Measurements from ENCODE around the gene HNRNPA3. TPM values are rescaled to one million over a fixed set of nuclear protein-coding genes. Genes with fewer than 3 reads are reported as not detected.
"Not testable (repeated sequence)": the region's sequence is repeated elsewhere in the genome, so short reads cannot be mapped to it uniquely, and the experiment has no call there.

HNRNPA3 gene
- total and polyA plus RNA-seq, 8 donors: 22.6 to 187 (median 95.2) TPM

DNA sequence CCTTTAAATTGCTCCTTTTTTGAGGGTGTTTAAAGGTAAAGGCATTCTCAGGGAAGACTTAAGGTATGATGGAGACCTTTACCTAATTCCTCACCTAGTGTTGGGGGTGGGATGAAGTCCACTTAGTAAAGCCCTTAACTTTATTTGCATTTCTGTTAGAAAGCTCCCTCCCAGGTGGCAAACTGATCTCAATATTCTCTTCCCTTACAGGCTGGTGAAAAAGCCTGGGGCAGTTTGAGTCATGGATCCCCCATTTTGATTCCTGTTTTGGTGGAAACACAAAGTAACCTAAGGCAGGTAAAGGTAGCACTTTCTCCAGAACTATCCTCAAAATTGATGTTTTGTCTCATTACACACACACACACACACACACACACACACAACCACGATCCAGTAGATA, 33.8 kb upstream of the HNRNPA3 start:
- 31 to 59% (median 46%) methylated on average over 1 of the region's 1 CpG for WGBS, 5 donors
- Histone ChIP-seq H3K36me3 (no peaks in the 10 kb centered on the region), H3K27me3 (no peaks in the 10 kb centered on the region), H3K9me3 (no peaks in the 10 kb centered on the region), H3K4me3 (no peak overlapping the region), H3K27ac (no peak overlapping the region), H3K4me1 (no peaks in the 10 kb centered on the region)
- no peak for DNase-seq
- TF ChIP-seq EP300 (IDR thresholded peaks at IDR 0.05): no peak
- TF ChIP-seq POLR2A (IDR thresholded peaks at IDR 0.05): no peak
- TF ChIP-seq, protein P1, sequence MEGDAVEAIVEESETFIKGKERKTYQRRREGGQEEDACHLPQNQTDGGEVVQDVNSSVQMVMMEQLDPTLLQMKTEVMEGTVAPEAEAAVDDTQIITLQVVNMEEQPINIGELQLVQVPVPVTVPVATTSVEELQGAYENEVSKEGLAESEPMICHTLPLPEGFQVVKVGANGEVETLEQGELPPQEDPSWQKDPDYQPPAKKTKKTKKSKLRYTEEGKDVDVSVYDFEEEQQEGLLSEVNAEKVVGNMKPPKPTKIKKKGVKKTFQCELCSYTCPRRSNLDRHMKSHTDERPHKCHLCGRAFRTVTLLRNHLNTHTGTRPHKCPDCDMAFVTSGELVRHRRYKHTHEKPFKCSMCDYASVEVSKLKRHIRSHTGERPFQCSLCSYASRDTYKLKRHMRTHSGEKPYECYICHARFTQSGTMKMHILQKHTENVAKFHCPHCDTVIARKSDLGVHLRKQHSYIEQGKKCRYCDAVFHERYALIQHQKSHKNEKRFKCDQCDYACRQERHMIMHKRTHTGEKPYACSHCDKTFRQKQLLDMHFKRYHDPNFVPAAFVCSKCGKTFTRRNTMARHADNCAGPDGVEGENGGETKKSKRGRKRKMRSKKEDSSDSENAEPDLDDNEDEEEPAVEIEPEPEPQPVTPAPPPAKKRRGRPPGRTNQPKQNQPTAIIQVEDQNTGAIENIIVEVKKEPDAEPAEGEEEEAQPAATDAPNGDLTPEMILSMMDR (IDR thresholded peaks at IDR 0.05): no peak
- no peak for TF ChIP-seq POLR2AphosphoS5 (IDR thresholded peaks at IDR 0.05)
- intact Hi-C loops (cut with DNase I; ENCODE audit: low total_unique reads): no loop called here

DNA sequence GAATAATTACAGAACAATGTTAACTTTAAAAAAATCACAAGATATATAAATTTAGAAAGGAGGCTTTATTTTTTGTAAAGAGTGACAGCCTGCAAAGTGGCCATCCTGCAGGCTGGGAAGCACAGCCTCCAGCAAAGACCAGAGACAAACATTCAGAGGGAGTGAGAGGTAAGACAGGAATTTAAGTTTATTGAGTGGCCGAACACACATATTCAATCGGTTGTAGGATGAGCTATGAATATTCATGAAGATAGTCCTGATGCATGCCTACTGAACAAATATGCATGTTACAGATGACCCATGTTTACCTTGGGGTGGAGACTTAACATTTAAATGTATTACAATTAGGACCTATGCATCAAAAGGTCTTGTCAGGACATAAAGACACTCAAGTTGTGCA, 33.4 kb upstream of the HNRNPA3 start:
- Histone ChIP-seq H3K27me3 (no peaks in the 10 kb centered on the region), H3K36me3 (no peaks in the 10 kb centered on the region), H3K4me1 (no peaks in the 10 kb centered on the region), H3K27ac (no peak overlapping the region), H3K4me3 (no peak overlapping the region), H3K9me3 (no peaks in the 10 kb centered on the region)
- 77 to 91% (median 83%) methylated on average over 2 of the region's 2 CpGs for whole genome bisulfite sequencing, 5 donors
- TF ChIP-seq POLR2AphosphoS5 (IDR thresholded peaks at IDR 0.05) (no peak), POLR2A (IDR thresholded peaks at IDR 0.05) (no peak), EP300 (IDR thresholded peaks at IDR 0.05) (no peak)
- TF ChIP-seq, protein P1 (IDR thresholded peaks at IDR 0.05): no peak
- intact Hi-C loops (cut with DNase I; ENCODE audit: low total_unique reads): no loop called here
- no peak for DNase-seq

DNA sequence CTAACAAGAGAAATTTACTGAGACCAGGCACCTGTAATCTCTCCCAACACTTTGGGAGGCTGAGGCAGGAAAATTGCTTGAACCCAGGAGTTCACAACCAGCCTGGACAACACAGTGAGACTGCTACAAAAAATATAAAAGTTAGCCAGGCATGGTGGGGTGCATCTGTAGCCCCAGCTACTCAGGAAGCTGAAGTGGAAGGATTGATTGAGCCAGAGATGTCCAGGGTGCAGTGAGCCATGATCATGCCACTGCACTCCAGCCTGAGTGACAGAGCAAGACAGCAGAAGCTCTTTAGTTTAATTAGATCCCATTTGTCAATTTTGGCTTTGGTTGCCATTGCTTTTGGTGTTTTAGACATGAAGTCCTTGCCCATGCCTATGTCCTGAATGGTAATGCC, 32.9 kb upstream of the HNRNPA3 start:
- H3K9me3 ChIP-seq; H3K4me1 ChIP-seq; H3K4me3 ChIP-seq; intact Hi-C loops (cut with DNase I; ENCODE audit: low total_unique reads); H3K27me3 ChIP-seq; DNase-seq; H3K27ac ChIP-seq; H3K36me3 ChIP-seq: not testable (repeated sequence)

DNA sequence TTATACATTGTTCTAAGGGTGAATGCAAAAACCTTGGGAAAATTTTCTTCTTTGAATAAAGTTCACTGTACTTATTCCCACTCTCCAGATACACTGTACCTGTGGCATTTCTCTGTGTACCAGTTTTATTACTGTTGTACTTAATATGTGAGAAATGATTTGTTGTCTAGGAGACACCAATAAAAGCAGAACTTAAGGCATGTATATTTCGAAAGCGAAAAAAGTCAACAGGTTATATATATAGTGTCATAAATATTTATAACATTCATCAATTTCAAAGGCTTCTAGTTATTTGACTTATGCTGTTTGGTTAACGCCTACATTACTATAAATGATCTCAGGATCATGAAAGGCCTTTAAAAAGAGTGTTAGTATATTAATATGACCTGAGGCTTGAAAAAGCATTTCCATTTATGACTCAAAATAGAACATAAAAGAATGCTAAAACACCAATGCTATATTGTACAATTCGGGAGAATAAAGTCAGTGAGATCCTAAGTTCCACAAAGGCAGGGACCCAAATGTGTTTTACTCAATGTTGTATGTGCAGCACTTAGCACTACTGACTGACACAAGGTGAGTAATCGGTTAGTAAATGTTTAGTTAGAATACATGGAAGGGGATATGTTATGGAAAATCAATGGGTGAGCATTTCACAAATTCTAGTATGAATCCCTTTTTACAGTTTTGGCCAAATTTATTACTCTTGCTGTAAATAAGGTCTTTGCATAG, 32.2 kb upstream of the HNRNPA3 start:
- no peak for DNase-seq
- 73 to 90% (median 82%) methylated on average over 5 of the region's 5 CpGs for WGBS, 5 donors
- intact Hi-C loops (cut with DNase I; ENCODE audit: low total_unique reads): no loop called here

DNA sequence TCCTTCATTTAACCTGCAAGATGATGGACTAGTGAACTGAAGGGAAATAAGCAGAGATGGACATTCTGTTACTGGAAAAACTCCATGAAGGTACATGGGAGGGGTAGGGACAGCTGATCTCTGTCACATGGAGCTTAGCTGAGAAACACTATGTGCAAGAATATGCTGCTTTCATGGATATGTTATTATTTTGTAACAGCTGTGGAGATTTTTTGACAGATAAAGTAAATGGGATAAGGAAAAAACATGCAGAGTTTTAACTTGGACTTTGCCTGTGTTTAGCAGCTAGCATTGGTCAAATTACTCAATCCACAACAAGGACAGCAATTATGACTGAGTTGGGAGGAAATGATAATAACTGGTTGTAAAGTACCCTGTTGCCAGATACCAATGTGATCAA, 28.7 kb upstream of the HNRNPA3 start:
- no peaks in the 10 kb centered on the region for H3K4me1 ChIP-seq
- intact Hi-C loops (cut with DNase I; ENCODE audit: low total_unique reads): no loop called here
- no peak overlapping the region for H3K27ac ChIP-seq
- no peaks in the 10 kb centered on the region for H3K9me3 ChIP-seq
- TF ChIP-seq POLR2AphosphoS5 (IDR thresholded peaks at IDR 0.05) (no peak), POLR2A (IDR thresholded peaks at IDR 0.05) (no peak), EP300 (IDR thresholded peaks at IDR 0.05) (no peak)
- TF ChIP-seq, protein P1 (IDR thresholded peaks at IDR 0.05): no peak
- H3K36me3 ChIP-seq: no peaks in the 10 kb centered on the region
- H3K27me3 ChIP-seq: no peaks in the 10 kb centered on the region
- DNase-seq: no peak
- no peak overlapping the region for H3K4me3 ChIP-seq

More for the DNA sequence above, 32.2 kb upstream of the HNRNPA3 start:
- TF ChIP-seq POLR2AphosphoS5 (IDR thresholded peaks at IDR 0.05) (no peak), POLR2A (IDR thresholded peaks at IDR 0.05) (no peak), EP300 (IDR thresholded peaks at IDR 0.05) (no peak)
- TF ChIP-seq, protein P1 (IDR thresholded peaks at IDR 0.05): no peak
- Histone ChIP-seq H3K36me3 (no peaks in the 10 kb centered on the region), H3K27me3 (no peaks in the 10 kb centered on the region), H3K4me3 (no peak overlapping the region), H3K9me3 (no peaks in the 10 kb centered on the region), H3K4me1 (no peaks in the 10 kb centered on the region), H3K27ac (no peak overlapping the region)
